ENCODE data around the gene NDUFA8. TPM values are rescaled to one million over a fixed set of nuclear protein-coding genes. Genes with fewer than 3 reads are reported as not detected.
A peak's percentile ranks its signal among the peaks of the same experiment; 100 is the strongest.

Gene NDUFA8
- polyA plus RNA-seq (2012; ENCODE audit: insufficient read depth, insufficient read length) = 130 TPM

GRCh38 chr9:122159026-122159924 lies at the start of gene NDUFA8, which contains the start of gene MORN5:
NDUFA8 (minus strand) TSS chr9:122159779; CDS start chr9:122159677, 102 bp downstream.
MORN5 (plus strand) TSS chr9:122159908; CDS start chr9:122159973, 65 bp downstream.
- peak; percentile 93 for DNase-seq (ENCODE audit: low read depth, low spot score)
- peak within 1 kb of the TSS; percentile 75 for H3K4me3 ChIP-seq (ENCODE audit: low read length)

- no peak overlapping the region for H3K4me3 ChIP-seq (ENCODE audit: low read length)
- no peak for DNase-seq (ENCODE audit: low read depth, low spot score)
These were observed 47.5 kb upstream of the NDUFA8 start for GRCh38 chr9:122207096-122207495.

GRCh38 chr9:122206118-122207046 lies 46.8 kb upstream of the NDUFA8 start:
- DNase-seq (ENCODE audit: low read depth, low spot score) = no peak
- H3K4me3 ChIP-seq (ENCODE audit: low read length) = no peak overlapping the region

GRCh38 chr9:122205176-122205575 lies 45.6 kb upstream of the NDUFA8 start:
- DNase-seq (ENCODE audit: low read depth, low spot score) = no peak
- no peak overlapping the region for H3K4me3 ChIP-seq (ENCODE audit: low read length)

GRCh38 chr9:122204491-122204890 lies 44.9 kb upstream of the NDUFA8 start:
- no peak overlapping the region for H3K4me3 ChIP-seq (ENCODE audit: low read length)
- no peak for DNase-seq (ENCODE audit: low read depth, low spot score)

GRCh38 chr9:122204055-122204454 lies 44.5 kb upstream of the NDUFA8 start:
- H3K4me3 ChIP-seq (ENCODE audit: low read length) = no peak overlapping the region
- no peak for DNase-seq (ENCODE audit: low read depth, low spot score)

- no peak for DNase-seq (ENCODE audit: low read depth, low spot score)
- H3K4me3 ChIP-seq (ENCODE audit: low read length) = no peak overlapping the region
These were observed 42.5 kb upstream of the NDUFA8 start for GRCh38 chr9:122202111-122202510.

- no peak for DNase-seq (ENCODE audit: low read depth, low spot score)
- H3K4me3 ChIP-seq (ENCODE audit: low read length) = no peak overlapping the region
These were observed 42.1 kb upstream of the NDUFA8 start for GRCh38 chr9:122201641-122202040.

GRCh38 chr9:122200960-122201595 lies 41.5 kb upstream of the NDUFA8 start:
- H3K4me3 ChIP-seq (ENCODE audit: low read length) = no peak overlapping the region
- DNase-seq (ENCODE audit: low read depth, low spot score) = no peak

GRCh38 chr9:122197882-122198281 lies 38.3 kb upstream of the NDUFA8 start:
- no peak for DNase-seq (ENCODE audit: low read depth, low spot score)
- no peak overlapping the region for H3K4me3 ChIP-seq (ENCODE audit: low read length)

GRCh38 chr9:122197426-122197825 lies 37.8 kb upstream of the NDUFA8 start:
- DNase-seq (ENCODE audit: low read depth, low spot score) = no peak
- H3K4me3 ChIP-seq (ENCODE audit: low read length) = no peak overlapping the region

- no peak for DNase-seq (ENCODE audit: low read depth, low spot score)
- no peak overlapping the region for H3K4me3 ChIP-seq (ENCODE audit: low read length)
These were observed 36.3 kb upstream of the NDUFA8 start for GRCh38 chr9:122195875-122196274.

GRCh38 chr9:122193651-122194050 lies 34.1 kb upstream of the NDUFA8 start:
- no peak for DNase-seq (ENCODE audit: low read depth, low spot score)
- no peak overlapping the region for H3K4me3 ChIP-seq (ENCODE audit: low read length)

- no peak overlapping the region for H3K4me3 ChIP-seq (ENCODE audit: low read length)
- DNase-seq (ENCODE audit: low read depth, low spot score) = no peak
These were observed 33.4 kb upstream of the NDUFA8 start for GRCh38 chr9:122192914-122193525.

- no peak overlapping the region for H3K4me3 ChIP-seq (ENCODE audit: low read length)
- no peak for DNase-seq (ENCODE audit: low read depth, low spot score)
These were observed 32.8 kb upstream of the NDUFA8 start for GRCh38 chr9:122192261-122192875.

GRCh38 chr9:122191584-122191983 lies 32.0 kb upstream of the NDUFA8 start:
- no peak for DNase-seq (ENCODE audit: low read depth, low spot score)
- no peak overlapping the region for H3K4me3 ChIP-seq (ENCODE audit: low read length)

- peak; percentile 28 for DNase-seq (ENCODE audit: low read depth, low spot score)
- H3K4me3 ChIP-seq (ENCODE audit: low read length) = no peak overlapping the region
These were observed 31.2 kb upstream of the NDUFA8 start for GRCh38 chr9:122190597-122191381.

- H3K4me3 ChIP-seq (ENCODE audit: low read length) = no peak overlapping the region
These were observed 28.8 kb upstream of the NDUFA8 start for GRCh38 chr9:122188369-122188768.

More at GRCh38 chr9:122188369-122188768, 28.8 kb upstream of the NDUFA8 start:
- no peak for DNase-seq (ENCODE audit: low read depth, low spot score)

Data from Jurkat, Clone E6-1 (cell line).